Small intestine (tissue), 7 donors: ENCODE data around the gene G0S2. TPM values are rescaled to one million over a fixed set of nuclear protein-coding genes. Genes with fewer than 3 reads are reported as not detected.

Experiments
- DNase-seq, 2 donors: peaks; one replicate each; pipeline versions ENCODE4 v3.0.0 to v3.0.0-alpha.2; 2013
- FAIRE-seq: peaks from 2 replicates; lab custom pipeline; 2012; peaks lifted over from hg19 to GRCh38; lab: Jason Lieb, UNC
- H3K27ac ChIP-seq, 3 donors: one replicate each; pipeline ENCODE4 v1.5.1; 2013; ENCODE audit warnings: low read length in 2 of 3, mild to moderate bottlenecking in 2 of 3, control low read depth in 1 of 3, inconsistent platforms in 1 of 3, low read depth in 1 of 3, moderate library complexity in 1 of 3
- H3K27me3 ChIP-seq, 3 donors: one replicate each; pipeline ENCODE4 v1.6.1; 2013; ENCODE audit warnings: low read length in 3 of 3, inconsistent platforms in 1 of 3; ENCODE audit not compliant: control insufficient read depth in 3 of 3, insufficient read depth in 3 of 3
- H3K36me3 ChIP-seq, 3 donors: one replicate each; pipeline ENCODE4 v1.6.1; 2013; ENCODE audit warnings: low read length in 3 of 3, inconsistent platforms in 1 of 3, low read depth in 1 of 3, mild to moderate bottlenecking in 1 of 3, moderate library complexity in 1 of 3; ENCODE audit not compliant: control insufficient read depth in 3 of 3, insufficient read depth in 2 of 3
- H3K4me1 ChIP-seq, 3 donors: one replicate each; pipeline ENCODE4 v1.6.1; 2013; ENCODE audit warnings: low read length in 2 of 3, inconsistent platforms in 1 of 3, low read depth in 1 of 3, mild to moderate bottlenecking in 1 of 3, moderate library complexity in 1 of 3; ENCODE audit not compliant: control insufficient read depth in 3 of 3, insufficient read depth in 2 of 3
- H3K4me3 ChIP-seq, 3 donors: one replicate each; pipeline ENCODE4 v1.5.1; 2013; ENCODE audit warnings: low read length in 3 of 3, control low read depth in 1 of 3, inconsistent platforms in 1 of 3, low read depth in 1 of 3, mild to moderate bottlenecking in 1 of 3, moderate library complexity in 1 of 3
- H3K9me3 ChIP-seq, 2 donors: one replicate each; pipeline ENCODE4 v1.6.1; 2013; ENCODE audit warnings: low read depth in 1 of 2, low read length in 1 of 2; ENCODE audit not compliant: control insufficient read depth in 2 of 2, insufficient read depth in 1 of 2
- WGBS, 3 donors: extraction: QIAGEN DNeasy Blood & Tissue Kit; methylation state at CpG; one replicate each; pipeline ENCODE4 v1.1.7; 2013; 5-methylcytosine and 5-hydroxymethylcytosine counted together
- polyA plus RNA-seq, 4 donors: library from polyadenylated mRNA; stranded (reverse) in 3 of 4; unstranded in 1 of 4; fragments of 200-250 nt in 3 of 4; fragments of 120-200 nt in 1 of 4; gene quantifications; one replicate each; pipeline versions ENCODE4 v1.2.1 to v1.2.3, GENCODE V29; 2013
- donor health status: healthy with polysubstance abuse.
- donor health status: control.
- donor health status: control.
- donor health status: Bipolar disorder and iron deficiency.
- donor health status: healthy.

The G0S2 gene
- polyA plus RNA-seq, 4 donors, result 6.9 to 310 (median 75.8) TPM

GRCh38 chr1:209643285-209644020 is 31.8 kb upstream of the G0S2 start:
- peak overlapping the region in 2 of 3 donors; percentile 47 to 54 for H3K27ac ChIP-seq
- H3K27me3 ChIP-seq, result no peaks in the 10 kb centered on the region
- FAIRE-seq, result no peak
- peaks cover 0 to 55% (median 10%) of the 10 kb centered on the region in 3 donors for H3K36me3 ChIP-seq
- no peaks in the 10 kb centered on the region for H3K9me3 ChIP-seq
- H3K4me3 ChIP-seq, result no peak overlapping the region
- peak in 1 of 2 donors; percentile 31 for DNase-seq
- peaks cover 8 to 50% (median 9%) of the 10 kb centered on the region in 3 donors for H3K4me1 ChIP-seq
- WGBS, 3 donors, result 15 to 27% (median 15%) methylated on average over 2 of the region's 2 CpGs

GRCh38 chr1:209645574-209646452 is 29.4 kb upstream of the G0S2 start:
- Histone ChIP-seq H3K27me3 (no peaks in the 10 kb centered on the region), H3K9me3 (no peaks in the 10 kb centered on the region), H3K36me3 (peaks cover 0 to 62% (median 10%) of the 10 kb centered on the region in 3 donors), H3K27ac (peak overlapping the region in 1 of 3 donors; percentile 57), H3K4me1 (peaks cover 16 to 72% (median 23%) of the 10 kb centered on the region in 3 donors), H3K4me3 (no peak overlapping the region)
- peak in 1 of 2 donors; percentile 59 for DNase-seq
- FAIRE-seq, result no peak
- 67 to 74% (median 72%) methylated on average over 16 of the region's 16 CpGs for WGBS, 3 donors

GRCh38 chr1:209646558-209646957 is 28.7 kb upstream of the G0S2 start:
- Histone ChIP-seq H3K4me1 (peaks cover 16 to 77% (median 28%) of the 10 kb centered on the region in 3 donors), H3K27ac (peak overlapping the region in 1 of 3 donors; percentile 57), H3K27me3 (no peaks in the 10 kb centered on the region), H3K4me3 (no peak overlapping the region), H3K36me3 (peaks cover 0 to 59% (median 10%) of the 10 kb centered on the region in 3 donors), H3K9me3 (no peaks in the 10 kb centered on the region)
- WGBS, 3 donors, result 92 to 95% (median 94%) methylated on average over 5 of the region's 5 CpGs
- FAIRE-seq (no peak), DNase-seq (peak in 1 of 2 donors; percentile 18)

DNA sequence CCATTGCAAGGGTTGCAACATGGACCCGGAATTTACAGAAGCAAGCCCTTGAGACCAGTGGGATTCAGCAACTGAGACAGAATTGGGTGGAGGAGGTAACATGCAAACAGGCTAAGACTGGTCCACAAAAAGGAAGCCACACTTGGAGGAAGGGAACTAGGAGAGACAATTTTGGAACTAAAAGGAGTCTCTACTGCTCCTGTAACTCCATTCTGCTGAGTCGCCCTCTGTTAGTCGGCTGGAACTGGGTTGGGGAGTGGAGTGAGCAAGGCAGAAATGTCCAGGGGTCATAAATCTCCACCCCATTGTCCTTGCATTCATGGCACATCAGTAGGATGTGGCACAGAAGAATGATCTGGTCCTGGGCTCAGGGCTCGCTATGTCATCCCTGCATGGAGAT is 28.1 kb upstream of the G0S2 start:
- Histone ChIP-seq H3K4me1 (peaks cover 16 to 74% (median 28%) of the 10 kb centered on the region in 3 donors), H3K27ac (peak overlapping the region in 1 of 3 donors; percentile 57), H3K9me3 (no peaks in the 10 kb centered on the region), H3K27me3 (no peaks in the 10 kb centered on the region), H3K36me3 (peaks cover 0 to 56% (median 10%) of the 10 kb centered on the region in 3 donors), H3K4me3 (no peak overlapping the region)
- WGBS, 3 donors, result 80 to 84% (median 80%) methylated on average over 4 of the region's 4 CpGs
- no peak for DNase-seq
- no peak for FAIRE-seq

DNA sequence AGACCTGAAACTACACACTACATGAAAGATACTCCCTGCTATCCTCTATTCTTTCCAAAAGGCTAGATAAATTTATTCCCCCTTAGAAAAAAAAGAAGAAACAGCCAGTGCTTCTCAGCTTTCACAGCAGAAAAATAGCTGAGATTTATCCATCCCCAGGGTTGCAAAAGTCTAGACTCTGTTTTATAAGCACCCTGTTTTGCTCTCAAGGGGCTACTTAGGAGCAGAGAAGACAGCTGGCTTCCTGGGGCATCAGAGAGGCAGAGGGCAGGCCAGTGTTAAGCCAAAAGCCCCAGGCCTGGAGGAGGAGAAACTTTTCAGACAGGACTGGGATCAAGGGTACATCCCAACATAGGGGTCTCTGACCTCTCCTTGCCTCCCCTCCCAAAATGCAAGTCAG is 26.9 kb upstream of the G0S2 start:
- DNase-seq (no peak), FAIRE-seq (no peak)
- Histone ChIP-seq H3K27ac (peak overlapping the region in 1 of 3 donors; percentile 99), H3K9me3 (no peaks in the 10 kb centered on the region), H3K36me3 (peaks cover 0 to 49% (median 7%) of the 10 kb centered on the region in 3 donors), H3K4me1 (peaks cover 12 to 66% (median 25%) of the 10 kb centered on the region in 3 donors), H3K27me3 (no peaks in the 10 kb centered on the region), H3K4me3 (no peak overlapping the region)

DNA sequence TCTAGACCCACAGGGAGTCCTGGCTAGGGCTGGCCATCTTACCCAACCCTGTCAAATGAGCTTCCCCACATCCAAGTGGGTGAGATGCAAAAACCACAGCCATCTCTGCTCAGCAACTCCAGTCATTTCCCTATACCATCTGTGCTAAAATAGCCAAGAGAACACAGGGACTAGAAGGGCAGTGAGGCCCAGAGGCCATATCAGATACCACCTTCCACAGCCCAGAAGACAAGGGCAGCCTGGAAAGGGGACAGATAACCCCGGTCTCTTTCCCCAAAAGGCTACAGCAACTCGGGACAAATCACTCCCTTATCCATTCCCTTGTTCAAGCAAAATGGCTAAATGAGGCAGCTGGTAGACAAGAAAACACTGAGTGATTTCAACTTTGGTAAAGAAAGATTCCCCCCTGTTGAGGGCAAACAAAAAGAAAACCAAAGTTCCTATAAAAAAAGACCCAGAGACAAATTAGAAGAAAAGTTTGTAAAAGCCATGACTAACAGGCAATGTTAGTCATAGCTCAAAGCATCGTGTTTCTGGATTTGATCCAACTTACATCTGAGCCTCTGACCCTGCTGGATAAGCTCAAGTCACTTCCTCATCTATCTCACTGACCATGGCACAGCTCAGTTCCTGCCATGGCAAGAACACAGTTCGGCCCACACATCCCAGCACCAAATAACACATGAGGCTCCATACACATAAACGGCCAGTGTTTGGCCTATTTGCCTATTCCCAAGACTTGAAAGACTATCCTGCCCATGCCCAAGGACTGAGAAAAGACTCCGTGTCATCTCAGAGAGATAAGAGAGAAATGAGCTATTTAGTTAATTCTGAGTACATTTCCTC is 26.1 kb upstream of the G0S2 start:
- peak overlapping the region in 2 of 3 donors; percentile 18 to 22 for H3K4me3 ChIP-seq
- no peaks in the 10 kb centered on the region for H3K9me3 ChIP-seq
- no peaks in the 10 kb centered on the region for H3K27me3 ChIP-seq
- peaks cover 0 to 43% (median 7%) of the 10 kb centered on the region in 3 donors for H3K36me3 ChIP-seq
- FAIRE-seq (peak; percentile 39), DNase-seq (peak; percentile 51 to 87)
- H3K27ac ChIP-seq, result peak overlapping the region; percentile 65 to 99 (median 84)
- peaks cover 12 to 65% (median 20%) of the 10 kb centered on the region in 3 donors for H3K4me1 ChIP-seq
- 39 to 48% (median 42%) methylated on average over 6 of the region's 6 CpGs for WGBS, 3 donors

- Histone ChIP-seq H3K36me3 (peaks cover 0 to 39% (median 4%) of the 10 kb centered on the region in 3 donors), H3K4me3 (peak overlapping the region in 2 of 3 donors; percentile 18 to 62), H3K4me1 (peaks cover 20 to 71% (median 22%) of the 10 kb centered on the region in 3 donors), H3K9me3 (no peaks in the 10 kb centered on the region), H3K27me3 (no peaks in the 10 kb centered on the region), H3K27ac (peak overlapping the region; percentile 1 to 99 (median 95))
- no peak for DNase-seq
- WGBS, 3 donors, result 57 to 88% (median 71%) methylated on average over 1 of the region's 1 CpG
- FAIRE-seq, result no peak
These were observed 24.8 kb upstream of the G0S2 start for GRCh38 chr1:209650454-209650853.
